GM13976 (cell line): ENCODE data around the gene EAF2.

Experiments used
- DNase-seq: peaks from one replicate; pipeline ENCODE4 v3.0.0; 2012; ENCODE audit warnings: low spot score
- in situ Hi-C: fragments of 300-500 bp; cut with MboI; formaldehyde crosslinking; loops from one replicate; pipeline ENCODE4 v1.12.0; 2022; ENCODE audit warnings: low sequenced_read_pairs, mixed read lengths, inconsistent platforms; ENCODE audit not compliant: unreplicated experiment
- TF ChIP-seq, protein P1 (sequence below): IDR thresholded peaks from 2 replicates; pipeline ENCODE4 v1.5.1; 2012; ENCODE audit warnings: borderline replicate concordance, mild to moderate bottlenecking; ENCODE audit not compliant: insufficient read depth; ENCODE audit errors: extremely low read depth, missing control alignments, control extremely low read depth

Gene EAF2

GRCh38 chr3:121878411-121878810, 43.4 kb downstream of the EAF2 start:
- in situ Hi-C loops, result no loop called here
- TF ChIP-seq, protein P1, sequence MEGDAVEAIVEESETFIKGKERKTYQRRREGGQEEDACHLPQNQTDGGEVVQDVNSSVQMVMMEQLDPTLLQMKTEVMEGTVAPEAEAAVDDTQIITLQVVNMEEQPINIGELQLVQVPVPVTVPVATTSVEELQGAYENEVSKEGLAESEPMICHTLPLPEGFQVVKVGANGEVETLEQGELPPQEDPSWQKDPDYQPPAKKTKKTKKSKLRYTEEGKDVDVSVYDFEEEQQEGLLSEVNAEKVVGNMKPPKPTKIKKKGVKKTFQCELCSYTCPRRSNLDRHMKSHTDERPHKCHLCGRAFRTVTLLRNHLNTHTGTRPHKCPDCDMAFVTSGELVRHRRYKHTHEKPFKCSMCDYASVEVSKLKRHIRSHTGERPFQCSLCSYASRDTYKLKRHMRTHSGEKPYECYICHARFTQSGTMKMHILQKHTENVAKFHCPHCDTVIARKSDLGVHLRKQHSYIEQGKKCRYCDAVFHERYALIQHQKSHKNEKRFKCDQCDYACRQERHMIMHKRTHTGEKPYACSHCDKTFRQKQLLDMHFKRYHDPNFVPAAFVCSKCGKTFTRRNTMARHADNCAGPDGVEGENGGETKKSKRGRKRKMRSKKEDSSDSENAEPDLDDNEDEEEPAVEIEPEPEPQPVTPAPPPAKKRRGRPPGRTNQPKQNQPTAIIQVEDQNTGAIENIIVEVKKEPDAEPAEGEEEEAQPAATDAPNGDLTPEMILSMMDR, result no peak
- no peak for DNase-seq

DNA sequence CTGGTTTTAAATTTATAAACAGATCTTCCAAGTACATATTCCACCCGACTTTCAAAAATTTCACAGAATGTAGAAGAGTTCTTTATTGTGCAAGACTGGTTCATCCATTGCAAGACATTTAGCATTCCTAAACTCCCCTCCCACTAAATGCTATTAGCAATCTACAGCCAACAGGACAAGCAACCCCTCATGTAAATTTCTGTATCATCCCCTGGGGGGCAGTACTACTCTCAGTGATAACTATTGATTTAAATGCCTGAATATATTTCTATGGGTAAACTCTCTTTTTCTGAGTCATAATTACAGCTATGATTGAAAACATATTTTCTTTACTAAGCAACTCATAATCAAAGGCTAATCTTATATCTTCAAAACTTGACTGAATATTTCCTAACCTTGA, 48.5 kb downstream of the EAF2 start:
- TF ChIP-seq, protein P1, result no peak
- DNase-seq, result peak; percentile 20
- in situ Hi-C loops, result no loop called here

GRCh38 chr3:121885386-121885785, 50.4 kb downstream of the EAF2 start:
- TF ChIP-seq, protein P1, result no peak
- no peak for DNase-seq
- in situ Hi-C loops, result no loop called here

DNA sequence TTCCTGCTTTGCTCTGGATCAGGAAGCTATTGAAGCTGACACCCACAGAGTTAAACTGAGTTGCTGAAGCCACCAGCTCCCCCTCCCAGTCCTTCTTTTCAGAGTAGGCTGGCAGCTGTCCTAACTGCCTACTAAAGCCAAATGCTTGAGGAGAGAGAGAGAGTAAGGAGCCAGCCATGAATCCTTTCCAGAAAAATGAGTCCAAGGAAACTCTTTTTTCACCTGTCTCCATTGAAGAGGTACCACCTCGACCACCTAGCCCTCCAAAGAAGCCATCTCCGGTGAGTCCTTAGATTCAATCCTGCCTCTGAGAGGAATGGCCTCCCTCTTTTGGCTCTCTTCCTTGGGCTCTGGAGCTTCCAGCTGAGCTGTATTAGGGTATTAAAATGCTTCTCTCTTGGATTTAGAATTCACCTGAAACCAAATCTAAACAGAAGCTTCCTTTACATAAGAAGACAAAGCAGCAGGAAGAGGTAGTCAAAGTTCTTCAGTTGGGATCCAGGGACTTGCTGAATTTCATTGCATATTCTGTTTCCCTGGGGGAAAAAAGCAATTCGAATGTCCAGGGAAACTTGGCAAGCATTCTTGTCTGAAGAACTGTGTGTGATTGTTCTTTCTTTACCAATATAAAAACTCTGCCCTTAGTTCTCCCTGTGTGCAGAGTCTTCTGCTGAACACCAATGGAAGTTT, 59.4 kb downstream of the EAF2 start, which contains the start of gene SLC15A2:
SLC15A2 (plus strand) TSS at position 101 of the 690 bp plus-strand sequence; CDS start at position 177, 76 bp downstream.
- in situ Hi-C loops, result no loop called here
- no peak for DNase-seq
- TF ChIP-seq, protein P1, result no peak

GRCh38 chr3:121895121-121895520, 60.1 kb downstream of the EAF2 start:
- in situ Hi-C loops, result no loop called here
- DNase-seq, result no peak
- TF ChIP-seq, protein P1, result no peak

DNA sequence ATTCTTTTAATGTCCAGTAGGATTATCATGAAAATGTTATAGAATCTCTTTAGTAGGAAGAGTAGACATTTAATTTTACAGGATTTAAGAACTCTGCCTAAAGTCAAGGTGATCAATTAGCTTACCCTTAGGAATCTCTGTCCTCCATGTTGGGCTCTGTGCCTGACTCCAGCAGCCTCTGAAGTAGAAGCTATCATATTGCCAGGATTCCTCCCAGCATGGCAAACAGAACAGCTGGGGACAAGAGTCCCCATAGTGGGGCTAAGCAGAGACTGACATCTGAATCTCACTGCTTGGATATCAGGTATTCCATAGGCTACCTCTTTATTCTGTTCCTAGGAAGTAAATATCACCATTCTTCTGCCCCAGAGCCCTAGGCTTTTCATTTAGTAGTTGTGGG, 60.7 kb downstream of the EAF2 start:
- in situ Hi-C loops, result no loop called here

More for the DNA sequence above, 60.7 kb downstream of the EAF2 start:
- DNase-seq, result no peak
- TF ChIP-seq, protein P1, result no peak
